IMR-90 (cell line): ENCODE data around the gene LHFPL6. TPM values are rescaled to one million over a fixed set of nuclear protein-coding genes. Genes with fewer than 3 reads are reported as not detected.

Source experiments
- ATAC-seq: fragments of 200-7000 bp; cut with Tn5 transposase; 2 replicates; pipeline ENCODE4 v1.9.1; 2020; ENCODE audit warnings: low read depth, mild to moderate bottlenecking, moderate library complexity
- BruUV-seq: library from RNA; stranded (reverse); fragments of 400-500 nt; replicated peaks from 2 replicates; lab custom pipeline; 2021; lab: Mats Ljungman, UMichigan
- CTCF ChIA-PET: fragments of 300-600 bp; formaldehyde crosslinking; extraction: SDS; loops from one replicate; lab custom pipeline; 2021; ENCODE audit warnings: antibody characterized with exemption; lab: Yijun Ruan, JAX
- POLR2A ChIA-PET: fragments of 300-600 bp; sonication (Branson Sonifier 250); formaldehyde crosslinking; loops from one replicate; lab custom pipeline; 2022; ENCODE audit warnings: antibody characterized with exemption; ENCODE audit not compliant: unreplicated experiment; lab: Charles Lee
- DNase-seq: peaks from one replicate; pipeline ENCODE4 v3.0.0; 2013
- H2AFZ ChIP-seq: replicated peaks from 2 replicates; pipeline ENCODE3; 2013; ENCODE audit warnings: low read length, mild to moderate bottlenecking; ENCODE audit not compliant: poor library complexity
- H2AK5ac ChIP-seq: 2 replicates; pipeline ENCODE4 v1.6.1; 2013; ENCODE audit warnings: low read depth, low read length, inconsistent platforms
- H2AK9ac ChIP-seq: replicated peaks from 2 replicates; pipeline ENCODE3; 2013; ENCODE audit warnings: mild to moderate bottlenecking, low read depth, low read length, moderate library complexity; ENCODE audit not compliant: poor library complexity
- H2BK120ac ChIP-seq: 2 replicates; pipeline ENCODE4 v1.6.1; 2013; ENCODE audit warnings: low read depth, low read length, inconsistent platforms
- H2BK15ac ChIP-seq: 3 replicates; pipeline ENCODE4 v1.6.1; 2013; ENCODE audit warnings: low read depth, low read length, inconsistent platforms
- H2BK20ac ChIP-seq: 2 replicates; pipeline ENCODE4 v1.6.1; 2013; ENCODE audit warnings: low read depth, mild to moderate bottlenecking, inconsistent platforms, low read length, moderate library complexity
- H2BK5ac ChIP-seq: 2 replicates; pipeline ENCODE4 v1.6.1; 2013; ENCODE audit warnings: mild to moderate bottlenecking, low read depth, low read length, inconsistent platforms; ENCODE audit not compliant: poor library complexity, severe bottlenecking
- H3K14ac ChIP-seq: replicated peaks from 2 replicates; pipeline ENCODE4 v1.6.1; 2013; ENCODE audit warnings: low read depth, low read length, inconsistent platforms
- H3K18ac ChIP-seq: 2 replicates; pipeline ENCODE4 v1.6.1; 2013; ENCODE audit warnings: low read depth, low read length, control low read depth
- H3K23ac ChIP-seq: 2 replicates; pipeline ENCODE4 v1.6.1; 2013; ENCODE audit warnings: low read depth, low read length, inconsistent platforms
- H3K27ac ChIP-seq: 2 replicates; pipeline ENCODE4 v1.5.1; 2013; ENCODE audit warnings: mild to moderate bottlenecking, control low read depth, low read length; ENCODE audit not compliant: insufficient read depth
- H3K27me3 ChIP-seq: 2 replicates; pipeline ENCODE4 v1.6.1; 2013; ENCODE audit warnings: low read length; ENCODE audit not compliant: control insufficient read depth, insufficient read depth
- H3K36me3 ChIP-seq: 2 replicates; pipeline ENCODE4 v1.6.1; 2013; ENCODE audit warnings: low read length, mixed read lengths; ENCODE audit not compliant: control insufficient read depth, insufficient read depth
- H3K4ac ChIP-seq: 2 replicates; pipeline ENCODE4 v1.6.1; 2013; ENCODE audit warnings: low read depth, low read length, inconsistent platforms
- H3K4me1 ChIP-seq: 2 replicates; pipeline ENCODE4 v1.6.1; 2013; ENCODE audit warnings: low read length, mixed read lengths; ENCODE audit not compliant: control insufficient read depth, insufficient read depth
- H3K4me2 ChIP-seq: 2 replicates; pipeline ENCODE4 v1.6.1; 2013; ENCODE audit warnings: low read depth, mild to moderate bottlenecking, control low read depth, low read length, moderate library complexity
- H3K4me3 ChIP-seq: 2 replicates; pipeline ENCODE4 v1.5.1; 2013; ENCODE audit warnings: low read depth, mild to moderate bottlenecking, control low read depth, low read length, moderate library complexity; ENCODE audit not compliant: insufficient read depth
- H3K56ac ChIP-seq: 2 replicates; pipeline ENCODE4 v1.6.1; 2013; ENCODE audit warnings: low read length, inconsistent platforms; ENCODE audit not compliant: insufficient read depth; ENCODE audit errors: extremely low read depth
- H3K79me1 ChIP-seq, 2 experiments: 2 replicates each; pipeline ENCODE4 v1.6.1; 2013; ENCODE audit warnings: low read length in 2 of 2, inconsistent platforms in 1 of 2, low read depth in 1 of 2
- H3K9ac ChIP-seq: 2 replicates; pipeline ENCODE4 v1.6.1; 2013; ENCODE audit warnings: low read depth, low read length, control low read depth
- H3K9me1 ChIP-seq: 2 replicates; pipeline ENCODE4 v1.6.1; 2013; ENCODE audit warnings: low read length, inconsistent platforms; ENCODE audit not compliant: insufficient read depth
- H3K9me3 ChIP-seq: 2 replicates; pipeline ENCODE4 v1.6.1; 2013; ENCODE audit warnings: low read length; ENCODE audit not compliant: control insufficient read depth, insufficient read depth
- H4K20me1 ChIP-seq: 2 replicates; pipeline ENCODE4 v1.6.1; 2013; ENCODE audit warnings: low read length, inconsistent platforms; ENCODE audit not compliant: insufficient read depth
- H4K5ac ChIP-seq: 2 replicates; pipeline ENCODE4 v1.6.1; 2013; ENCODE audit warnings: mild to moderate bottlenecking, low read depth, low read length, control low read depth
- H4K8ac ChIP-seq, 2 experiments: 2 replicates each; pipeline ENCODE4 v1.6.1; 2013; ENCODE audit warnings: low read depth in 2 of 2, low read length in 2 of 2, control low read depth in 1 of 2, inconsistent platforms in 1 of 2
- H4K91ac ChIP-seq: 2 replicates; pipeline ENCODE4 v1.6.1; 2013; ENCODE audit warnings: low read depth, low read length, inconsistent platforms; ENCODE audit not compliant: insufficient read depth
- BHLHE40 ChIP-seq: fragments of 150-350 bp; IDR thresholded peaks from 2 replicates; pipeline ENCODE4 v1.6.1; 2016; ENCODE audit warnings: mild to moderate bottlenecking, low read depth, low read length
- CEBPB ChIP-seq: IDR thresholded peaks from 2 replicates; pipeline ENCODE4 v1.6.1; 2012; ENCODE audit warnings: low read depth, low read length, improper control_type of control experiment
- CHD1 ChIP-seq: IDR thresholded peaks from 2 replicates; pipeline ENCODE4 v1.6.1; 2012; ENCODE audit warnings: low read depth, low read length, improper control_type of control experiment
- CTCF ChIP-seq: conservative IDR thresholded peaks from 2 replicates; pipeline ENCODE4 v1.5.1; 2012; ENCODE audit warnings: mild to moderate bottlenecking, low read depth, low read length, improper control_type of control experiment
- ELK1 ChIP-seq: fragments of 150-350 bp; IDR thresholded peaks from 2 replicates; pipeline ENCODE4 v1.6.1; 2016; ENCODE audit warnings: low read depth, mild to moderate bottlenecking, low read length, moderate library complexity, borderline replicate concordance
- FOS ChIP-seq: fragments of 150-350 bp; IDR thresholded peaks from 2 replicates; pipeline ENCODE4 v1.6.1; 2016; ENCODE audit warnings: low read depth, low read length
- MAFK ChIP-seq: IDR thresholded peaks from 2 replicates; pipeline ENCODE4 v1.6.1; 2012; ENCODE audit warnings: low read depth, low read length, improper control_type of control experiment
- MAZ ChIP-seq: IDR thresholded peaks from 2 replicates; pipeline ENCODE4 v1.6.1; 2012; ENCODE audit warnings: low read depth, mild to moderate bottlenecking, low read length, improper control_type of control experiment, moderate library complexity, borderline replicate concordance
- MXI1 ChIP-seq: IDR thresholded peaks from 2 replicates; pipeline ENCODE4 v1.6.1; 2012; ENCODE audit warnings: low read depth, mild to moderate bottlenecking, low read length, moderate library complexity, borderline replicate concordance
- NFE2L2 ChIP-seq: fragments of 150-350 bp; IDR thresholded peaks from 2 replicates; pipeline ENCODE4 v1.6.1; 2016; ENCODE audit warnings: low read depth, mild to moderate bottlenecking, low read length
- POLR2A ChIP-seq: IDR thresholded peaks from 2 replicates; pipeline ENCODE4 v1.6.1; 2012; ENCODE audit warnings: mild to moderate bottlenecking, low read depth, low read length
- RAD21 ChIP-seq: IDR thresholded peaks from 2 replicates; pipeline ENCODE4 v1.6.1; 2012; ENCODE audit warnings: low read length, improper control_type of control experiment
- RCOR1 ChIP-seq: IDR thresholded peaks from 2 replicates; pipeline ENCODE4 v1.6.1; 2012; ENCODE audit warnings: mild to moderate bottlenecking, low read length, improper control_type of control experiment; ENCODE audit not compliant: insufficient replicate concordance
- RFX5 ChIP-seq: IDR thresholded peaks from 2 replicates; pipeline ENCODE4 v1.8.0; 2012; ENCODE audit warnings: low read depth, mild to moderate bottlenecking, low read length, moderate library complexity
- SMC3 ChIP-seq: fragments of 150-350 bp; IDR thresholded peaks from 2 replicates; pipeline ENCODE4 v1.6.1; 2016; ENCODE audit warnings: low read depth, mild to moderate bottlenecking, antibody characterized with exemption, low read length, moderate library complexity
- USF2 ChIP-seq: fragments of 150-350 bp; IDR thresholded peaks from 2 replicates; pipeline ENCODE4 v1.6.1; 2017; ENCODE audit warnings: mild to moderate bottlenecking, antibody characterized with exemption, low read length, low read depth
- dilution Hi-C: fragments of 300-500 bp; cut with HindIII; formaldehyde crosslinking; loops from one replicate; pipeline ENCODE4 v1.14.3; 2018; ENCODE audit warnings: low sequenced_read_pairs; ENCODE audit not compliant: unreplicated experiment
- in situ Hi-C: fragments of 300-500 bp; cut with MboI; formaldehyde crosslinking; loops from 3 replicates; pipeline ENCODE4 v1.14.3; 2019; ENCODE audit warnings: low sequenced_read_pairs, inconsistent platforms, mixed read lengths
- intact Hi-C: fragments of 100-400 bp; cut with micrococcal nuclease; formaldehyde crosslinking; loops from 2 replicates; pipeline ENCODE4 v1.10.0; 2022
- polyA plus RNA-seq, 3 experiments: library from polyadenylated mRNA; depleted of rRNA; stranded (reverse); fragments of >200 nt; gene quantifications; 2 replicates each; pipeline ENCODE4 v1.2.3, GENCODE V29; 2012; ENCODE audit warnings: low replicate concordance in 1 of 3
- total RNA-seq: library from RNA; depleted of rRNA; stranded (reverse); fragments of >200 nt; gene quantifications from 2 replicates; pipeline ENCODE4 v1.2.3, GENCODE V29; 2012

LHFPL6 gene
- total and polyA plus RNA-seq, 2 of the 4 experiments (the other 2 are of a cell fraction): 24.7 to 36.1 TPM

GRCh38 chr13:39483326-39483725 lies 119.7 kb downstream of the LHFPL6 start:
- no peaks in the 10 kb centered on the region for H3K36me3 ChIP-seq
- in situ Hi-C loops: no loop called here
- H4K91ac ChIP-seq: no peak overlapping the region
- H3K56ac ChIP-seq: no peak overlapping the region
- H4K5ac ChIP-seq: peak overlapping the region; percentile 75; the same call in 1 of the 2 replicates
- H2AK5ac ChIP-seq: no peak overlapping the region
- peak overlapping the region; percentile 23; the same call in 1 of the 2 replicates for H3K4me2 ChIP-seq
- H3K9me1 ChIP-seq: peaks cover 6% of the 10 kb centered on the region; the same call in 1 of the 2 replicates
- dilution Hi-C loops: no loop called here
- DNase-seq: peak; percentile 18
- no peak overlapping the region for H2BK5ac ChIP-seq
- BruUV-seq: no TSS peak
- H3K9me3 ChIP-seq: no peaks in the 10 kb centered on the region
- H3K23ac ChIP-seq: no peak overlapping the region
- H3K18ac ChIP-seq: peak overlapping the region; percentile 43; the same call in 1 of the 2 replicates
- peaks cover 22 to 42% of the 10 kb centered on the region in 2 experiments; a peak in 3 of 4 replicates for H3K79me1 ChIP-seq
- no peaks in the 10 kb centered on the region for H3K27me3 ChIP-seq
- peak overlapping the region; percentile 63 for H3K14ac ChIP-seq
- ChIA-PET CTCF (interaction anchor here (0.6 to 1.3 kb wide), 3 partner anchors 16 to 68 kb away, joined by 3 to 6 read pairs (median 3); no protein-coding TSS in a partner anchor), POLR2A (no interaction called here)
- TF ChIP-seq NFE2L2 (no peak), MAFK (no peak), CHD1 (no peak), RCOR1 (no peak), MXI1 (no peak), POLR2A (no peak), CTCF (no peak), RFX5 (no peak), RAD21 (no peak), USF2 (no peak), BHLHE40 (no peak), FOS (no peak), ELK1 (no peak), CEBPB (no peak), SMC3 (no peak), MAZ (no peak)
- H3K4ac ChIP-seq: no peak overlapping the region
- peak overlapping the region; percentile 64; the same call in 1 of the 2 replicates for H2BK20ac ChIP-seq
- H4K8ac ChIP-seq: peak overlapping the region in 1 of 2 experiments; percentile 57; a peak in 2 of 4 replicates
- no peak for ATAC-seq
- H3K27ac ChIP-seq: no peak overlapping the region
- H3K9ac ChIP-seq: no peak overlapping the region
- peaks cover 3% of the 10 kb centered on the region; the same call in 1 of the 2 replicates for H4K20me1 ChIP-seq
- H2BK120ac ChIP-seq: peak overlapping the region; percentile 39
- H2BK15ac ChIP-seq: no peak overlapping the region
- H3K4me1 ChIP-seq: peaks cover 11% of the 10 kb centered on the region
- H2AFZ ChIP-seq: no peak overlapping the region
- intact Hi-C loops: loop anchor here (5.0 kb wide), 1 partner anchor 76 kb away; no protein-coding TSS in a partner anchor
- H3K4me3 ChIP-seq: no peak overlapping the region
- no peak overlapping the region for H2AK9ac ChIP-seq
